HepG2 (cell line): ENCODE data around the gene SOX4. TPM values are rescaled to one million over a fixed set of nuclear protein-coding genes. Genes with fewer than 3 reads are reported as not detected.

Source experiments
- ATAC-seq: fragments of 200-7000 bp; cut with Tn5 transposase; 3 replicates; pipeline ENCODE4 v1.9.1; 2020; ENCODE audit warnings: mild to moderate bottlenecking, moderate library complexity
- BruUV-seq: library from RNA; stranded (reverse); fragments of 400-500 nt; replicated peaks from 2 replicates; lab custom pipeline; 2021; lab: Mats Ljungman, UMichigan
- CTCF ChIA-PET: fragments of 300-600 bp; formaldehyde crosslinking; extraction: SDS; loops from one replicate; lab custom pipeline; 2021; ENCODE audit warnings: low total read pairs, inconsistent platforms, low intra/inter-chr PET ratio; lab: Yijun Ruan, JAX
- POLR2A ChIA-PET: fragments of 350-600 bp; sonication (Branson Sonifier 250); formaldehyde crosslinking; loops from one replicate; lab custom pipeline; 2020; ENCODE audit warnings: antibody characterized with exemption, inconsistent platforms; lab: Yijun Ruan, JAX
- DNase-seq: peaks from one replicate; pipeline ENCODE4 v3.0.0-alpha.2; 2015; ENCODE audit warnings: low spot score
- FAIRE-seq: peaks from 3 replicates; lab custom pipeline; 2011; peaks lifted over from hg19 to GRCh38; lab: Jason Lieb, UNC
- H2AFZ ChIP-seq: one replicate; pipeline ENCODE4 v1.6.1; 2011; ENCODE audit warnings: low read length, inconsistent platforms
- H3K27ac ChIP-seq: fragments of 300-600 bp; 3 replicates; pipeline ENCODE4 v1.8.0; 2011; ENCODE audit warnings: mixed run types, mild to moderate bottlenecking, mixed read lengths, low read length, inconsistent platforms; ENCODE audit not compliant: insufficient read depth; ENCODE audit errors: extremely low read length
- H3K27me3 ChIP-seq, 2 experiments: fragments of 200-600 bp in 1 of 2; 2 replicates in 1 of 2; 3 replicates in 1 of 2; pipeline versions ENCODE4 v1.6.0 to v1.8.0; 2011; ENCODE audit warnings: low read length in 2 of 2, mild to moderate bottlenecking in 2 of 2, moderate library complexity in 2 of 2, inconsistent platforms in 1 of 2; ENCODE audit not compliant: insufficient read depth in 2 of 2, control insufficient read depth in 1 of 2
- H3K36me3 ChIP-seq, 2 experiments: fragments of 200-600 bp in 1 of 2; replicated peaks in 1 of 2; 2 replicates in 1 of 2; 3 replicates in 1 of 2; pipeline versions ENCODE4 v1.5.1 to v1.8.0; 2011; ENCODE audit warnings: low read length in 2 of 2, inconsistent platforms in 1 of 2; ENCODE audit not compliant: insufficient read depth in 2 of 2, control insufficient read depth in 1 of 2
- H3K4me1 ChIP-seq: 2 replicates; pipeline ENCODE4 v1.5.1; 2012; ENCODE audit warnings: low read length, inconsistent platforms; ENCODE audit not compliant: insufficient read depth
- H3K4me2 ChIP-seq: 2 replicates; pipeline ENCODE4 v1.6.0; 2011; ENCODE audit warnings: low read depth, low read length, inconsistent platforms
- H3K4me3 ChIP-seq, 3 experiments: fragments of 200-600 bp in 1 of 3; sonication (generic), shearing (Covaris generic) in 1 of 3; replicated peaks in 1 of 3; 2 replicates each; pipeline ENCODE4 v1.5.1; 2011 to 2016; ENCODE audit warnings: low read length in 3 of 3, inconsistent platforms in 2 of 3, low read depth in 2 of 3, mild to moderate bottlenecking in 2 of 3, control low read depth in 1 of 3, mixed read lengths in 1 of 3; ENCODE audit not compliant: insufficient read depth in 1 of 3
- H3K79me2 ChIP-seq: one replicate; pipeline ENCODE4 v1.6.1; 2011; ENCODE audit warnings: low read length, inconsistent platforms; ENCODE audit not compliant: insufficient read depth
- H3K9ac ChIP-seq: 2 replicates; pipeline ENCODE4 v1.6.0; 2011; ENCODE audit warnings: mild to moderate bottlenecking, low read depth, low read length, inconsistent platforms; ENCODE audit not compliant: insufficient read depth
- H3K9me3 ChIP-seq: 2 replicates; pipeline ENCODE4 v1.5.1; 2012; ENCODE audit warnings: mild to moderate bottlenecking, low read length
- H4K20me1 ChIP-seq: 2 replicates; pipeline ENCODE4 v1.6.0; 2011; ENCODE audit warnings: inconsistent platforms, mild to moderate bottlenecking, low read length, moderate library complexity; ENCODE audit not compliant: insufficient read depth
- BRD4 ChIP-seq: sonication (generic); formaldehyde crosslinking; IDR thresholded peaks from 2 replicates; pipeline ENCODE4 v1.4.0; 2020; ENCODE audit warnings: missing genetic modification reagents
- CEBPB ChIP-seq: IDR thresholded peaks from 2 replicates; pipeline ENCODE4 v1.6.1; 2011; ENCODE audit warnings: low read depth, low read length, improper control_type of control experiment, borderline replicate concordance
- WGBS: methylation state at CpG from one replicate; pipeline ENCODE4 v1.1.6; 2017; ENCODE audit warnings: low lambda C conversion rate; 5-methylcytosine and 5-hydroxymethylcytosine counted together
- in situ Hi-C: cut with HindIII; loops from 2 replicates; pipeline ENCODE4 v1.10.0; 2017; ENCODE audit warnings: low pct_unique_long_range_greater_than_20kb; ENCODE audit not compliant: extremely low pct_ligation_motif_present
- intact Hi-C: fragments of 100-400 bp; cut with micrococcal nuclease; formaldehyde crosslinking; loops from one replicate; pipeline ENCODE4 v1.10.0; 2022; ENCODE audit not compliant: unreplicated experiment
- polyA plus RNA-seq, 8 experiments: library from polyadenylated mRNA; depleted of rRNA in 3 of 8; stranded (reverse) in 7 of 8; unstranded in 1 of 8; fragments of >200 nt; fragmentation: Illumina TruSeq in 4 of 8; extraction: Trizol in 4 of 8; gene quantifications; 2 replicates each; pipeline versions ENCODE4 v1.2.1 to v1.2.3, GENCODE V29; 2011 to 2016; ENCODE audit warnings: low read depth in 4 of 8, missing spikeins in 1 of 8, mixed read lengths in 1 of 8; ENCODE audit not compliant: insufficient read depth in 1 of 8
- small RNA-seq, 3 experiments: library from RNA; depleted of rRNA; stranded (forward); fragments of <200 nt; gene quantifications; one replicate each; pipeline ENCODE3, GENCODE V24; 2012; ENCODE audit warnings: low read depth in 2 of 3, low replicate concordance in 1 of 3; ENCODE audit not compliant: insufficient read length in 3 of 3, insufficient read depth in 2 of 3
- total RNA-seq, 5 experiments: library from RNA; depleted of rRNA; stranded (reverse); fragments of >200 nt; fragmentation: Illumina TruSeq; extraction: Trizol; gene quantifications; 2 replicates each; pipeline ENCODE4 v1.2.3, GENCODE V29; 2016; ENCODE audit warnings: low read depth in 1 of 5

Gene SOX4
- total and polyA plus RNA-seq, 2 of the 13 experiments (the other 11 are each of a cell fraction or from before 2014, with no cell fraction given) = 2.6 to 3.4 TPM

GRCh38 chr6:21639316-21639715, 45.8 kb downstream of the SOX4 start:
- no TSS peak for BruUV-seq
- Histone ChIP-seq H3K9ac (no peak overlapping the region), H3K4me3 (no peak overlapping the region), H4K20me1 (no peaks in the 10 kb centered on the region), H3K9me3 (no peaks in the 10 kb centered on the region), H3K36me3 (no peaks in the 10 kb centered on the region), H3K79me2 (no peaks in the 10 kb centered on the region), H3K4me2 (no peak overlapping the region), H2AFZ (no peak overlapping the region), H3K27ac (no peak overlapping the region), H3K27me3 (no peaks in the 10 kb centered on the region; a peak in 1 of 5 replicates), H3K4me1 (peaks cover 6% of the 10 kb centered on the region)
- FAIRE-seq (no peak), ATAC-seq (no peak), DNase-seq (no peak)
- intact Hi-C loops = no loop called here
- 10% methylated on average over 5 of the region's 5 CpGs for WGBS
- TF ChIP-seq BRD4 (CRISPR knock-in tag) (no peak), CEBPB (0 out of 2 replicates have a peak, but pooled peaks have one; percentile 8)
- in situ Hi-C loops = no loop called here
- POLR2A ChIA-PET = no interaction called here
- CTCF ChIA-PET = no interaction called here

Small RNA genes within 50 kb of the gene (small RNA-seq; reads per million reads assigned to genes)
- 0 reads per million in 3 experiments for gene BOLA2P3
